ENCODE measurements around the gene AUP1.
A peak's percentile ranks its signal among the peaks of the same experiment; 100 is the strongest.

Gene AUP1

DNA sequence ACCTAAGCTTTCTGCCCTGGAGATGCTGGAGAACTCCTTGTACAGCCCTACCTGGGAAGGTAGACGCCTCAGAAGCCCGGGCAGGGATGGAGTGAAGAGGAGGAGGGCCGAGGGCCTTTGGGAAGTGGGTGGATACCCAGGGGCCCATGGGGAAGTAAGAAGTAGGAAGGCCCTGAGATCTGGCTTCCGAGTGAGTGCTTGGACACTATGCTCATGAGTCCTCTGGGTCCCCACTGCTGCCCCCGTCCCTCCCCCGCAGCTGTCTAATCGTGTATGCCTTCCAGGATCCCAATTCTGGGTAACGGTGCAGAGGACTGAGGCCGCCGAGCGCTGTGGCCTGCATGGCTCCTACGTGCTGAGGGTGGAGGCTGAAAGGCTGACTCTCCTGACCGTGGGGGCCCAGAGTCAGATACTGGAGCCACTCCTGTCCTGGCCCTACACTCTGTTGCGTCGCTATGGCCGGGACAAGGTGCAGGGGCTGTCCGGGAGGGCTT, 26.2 kb upstream of the AUP1 start:
- TF ChIP-seq, protein P1, sequence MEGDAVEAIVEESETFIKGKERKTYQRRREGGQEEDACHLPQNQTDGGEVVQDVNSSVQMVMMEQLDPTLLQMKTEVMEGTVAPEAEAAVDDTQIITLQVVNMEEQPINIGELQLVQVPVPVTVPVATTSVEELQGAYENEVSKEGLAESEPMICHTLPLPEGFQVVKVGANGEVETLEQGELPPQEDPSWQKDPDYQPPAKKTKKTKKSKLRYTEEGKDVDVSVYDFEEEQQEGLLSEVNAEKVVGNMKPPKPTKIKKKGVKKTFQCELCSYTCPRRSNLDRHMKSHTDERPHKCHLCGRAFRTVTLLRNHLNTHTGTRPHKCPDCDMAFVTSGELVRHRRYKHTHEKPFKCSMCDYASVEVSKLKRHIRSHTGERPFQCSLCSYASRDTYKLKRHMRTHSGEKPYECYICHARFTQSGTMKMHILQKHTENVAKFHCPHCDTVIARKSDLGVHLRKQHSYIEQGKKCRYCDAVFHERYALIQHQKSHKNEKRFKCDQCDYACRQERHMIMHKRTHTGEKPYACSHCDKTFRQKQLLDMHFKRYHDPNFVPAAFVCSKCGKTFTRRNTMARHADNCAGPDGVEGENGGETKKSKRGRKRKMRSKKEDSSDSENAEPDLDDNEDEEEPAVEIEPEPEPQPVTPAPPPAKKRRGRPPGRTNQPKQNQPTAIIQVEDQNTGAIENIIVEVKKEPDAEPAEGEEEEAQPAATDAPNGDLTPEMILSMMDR (conservative IDR thresholded peaks at IDR 0.05; ENCODE audit: low read depth, low read length) = no peak
- Histone ChIP-seq H3K79me2 (ENCODE audit: insufficient read depth, low read depth) (no peaks in the 10 kb centered on the region), H4K20me1 (ENCODE audit: insufficient read depth) (no peaks in the 10 kb centered on the region), H3K36me3 (ENCODE audit: insufficient read depth) (no peaks in the 10 kb centered on the region), H3K4me2 (peak overlapping the region; percentile 58), H3K27ac (no peak overlapping the region), H3K9ac (no peak overlapping the region; the same call in 1 of the 2 replicates), H3K4me3 (IDR thresholded peaks at IDR 0.05; ENCODE audit: insufficient read depth, low read depth, low read length) (no peak overlapping the region), H3K27me3 (ENCODE audit: insufficient read depth, low read depth) (peaks cover 3% of the 10 kb centered on the region; the same call in 1 of the 2 replicates), H3K4me1 (ENCODE audit: low read depth, poor library complexity, severe bottlenecking) (peaks cover 13% of the 10 kb centered on the region), H2AFZ (ENCODE audit: low read depth) (no peak overlapping the region)

DNA sequence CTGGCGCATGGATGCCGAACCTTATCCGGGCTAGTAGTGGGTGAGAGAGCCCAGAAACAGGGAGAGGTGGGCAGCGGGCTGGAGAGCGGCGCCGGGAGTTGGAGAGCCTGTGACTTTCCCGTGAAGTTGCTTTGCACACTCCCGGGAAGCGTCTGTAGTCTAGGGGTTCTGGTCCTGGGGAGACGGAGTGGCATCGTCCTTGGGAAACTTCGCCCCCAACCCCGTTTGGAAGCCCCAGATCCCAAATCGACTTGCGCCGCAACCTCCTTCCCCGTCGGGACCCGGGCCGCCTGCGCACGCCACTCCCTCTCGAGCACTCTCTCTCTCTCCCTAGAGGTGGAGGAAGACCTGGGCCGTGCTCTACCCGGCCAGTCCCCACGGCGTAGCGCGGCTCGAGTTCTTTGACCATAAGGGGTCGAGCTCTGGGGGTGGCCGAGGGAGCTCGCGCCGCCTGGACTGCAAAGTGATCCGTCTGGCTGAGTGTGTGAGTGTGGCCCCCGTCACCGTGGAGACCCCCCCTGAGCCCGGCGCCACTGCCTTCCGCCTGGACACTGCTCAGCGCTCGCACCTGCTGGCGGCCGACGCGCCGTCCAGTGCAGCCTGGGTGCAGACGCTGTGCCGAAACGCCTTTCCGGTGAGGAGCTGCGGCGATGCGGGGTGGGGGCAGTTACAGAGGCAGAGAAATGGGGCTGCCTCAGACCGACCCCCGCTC, 25.5 kb upstream of the AUP1 start:
- Histone ChIP-seq H3K27ac (peak overlapping the region; percentile 79), H3K9ac (peak overlapping the region; percentile 96), H3K79me2 (ENCODE audit: insufficient read depth, low read depth) (no peaks in the 10 kb centered on the region), H3K4me1 (ENCODE audit: low read depth, poor library complexity, severe bottlenecking) (peaks cover 13% of the 10 kb centered on the region), H2AFZ (ENCODE audit: low read depth) (peak overlapping the region; percentile 98), H4K20me1 (ENCODE audit: insufficient read depth) (no peaks in the 10 kb centered on the region), H3K4me2 (peak overlapping the region; percentile 58), H3K27me3 (ENCODE audit: insufficient read depth, low read depth) (peaks cover 3% of the 10 kb centered on the region; the same call in 1 of the 2 replicates), H3K4me3 (IDR thresholded peaks at IDR 0.05; ENCODE audit: insufficient read depth, low read depth, low read length) (peak overlapping the region; percentile 95), H3K36me3 (ENCODE audit: insufficient read depth) (no peaks in the 10 kb centered on the region)
- TF ChIP-seq, protein P1 (conservative IDR thresholded peaks at IDR 0.05; ENCODE audit: low read depth, low read length) = no peak

DNA sequence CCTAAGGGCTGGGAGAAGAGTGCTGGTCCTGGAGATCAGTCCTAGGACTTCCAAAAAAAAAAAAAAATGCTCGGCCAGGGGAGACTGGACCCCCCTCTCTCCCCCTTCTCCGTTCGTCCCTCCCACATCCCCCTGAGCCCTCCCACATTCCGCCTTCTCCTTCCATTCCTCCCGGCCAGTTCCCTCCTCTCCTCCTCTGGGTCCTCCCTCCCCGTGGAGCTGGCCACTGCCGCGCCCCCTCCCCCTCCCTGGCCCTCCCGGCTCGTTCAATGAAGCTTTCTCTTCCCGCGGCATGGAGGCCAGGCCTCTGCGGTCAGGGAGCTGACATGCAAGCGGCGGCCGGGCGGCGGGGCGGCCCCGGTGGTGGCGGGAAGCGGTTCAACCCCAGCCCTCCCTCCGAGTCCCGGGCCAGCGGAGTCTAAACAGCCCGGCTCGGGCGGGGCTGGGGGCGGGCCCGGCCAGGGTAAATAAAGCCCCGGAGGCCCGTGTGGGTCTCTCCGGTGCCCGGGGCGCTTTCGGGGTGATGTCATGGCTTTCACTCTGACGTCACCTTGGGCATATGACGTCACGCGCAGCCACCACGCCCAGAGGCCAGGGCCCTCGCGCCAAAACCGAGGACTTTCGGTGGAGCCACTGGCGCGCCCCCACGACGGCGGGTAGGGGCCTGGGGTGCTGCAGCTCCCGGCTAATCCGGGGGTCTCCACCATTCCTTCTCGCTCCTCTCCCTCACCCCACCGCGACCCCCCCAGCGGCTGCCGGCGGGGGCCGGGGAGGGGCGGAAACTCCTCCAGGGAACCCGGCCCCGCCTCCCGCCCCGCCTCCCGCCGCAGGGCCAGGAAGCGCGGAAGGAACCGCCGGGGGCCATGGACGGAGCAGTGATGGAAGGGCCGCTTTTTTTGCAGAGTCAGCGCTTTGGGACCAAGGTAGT, 24.6 kb upstream of the AUP1 start, which contains the start of the genes DOK1 and LOXL3:
Gene DOK1 (plus strand): TSS at position 829 of the 928 bp plus-strand sequence. CDS start 35 bp downstream, at position 864.
Gene LOXL3 (minus strand): TSS at position 51 of the 928 bp plus-strand sequence. CDS start 1,308 bp downstream, outside the sequence.
- H2AFZ ChIP-seq (ENCODE audit: low read depth) = peak within 1 kb of the TSS; percentile 98
- no peaks in the 10 kb centered on the region for H3K79me2 ChIP-seq (ENCODE audit: insufficient read depth, low read depth)
- peaks cover 3% of the 10 kb centered on the region; the same call in 1 of the 2 replicates for H3K27me3 ChIP-seq (ENCODE audit: insufficient read depth, low read depth)
- peak within 1 kb of the TSS; percentile 79 for H3K27ac ChIP-seq
- H3K36me3 ChIP-seq (ENCODE audit: insufficient read depth) = no peaks in the 10 kb centered on the region
- no peaks in the 10 kb centered on the region for H4K20me1 ChIP-seq (ENCODE audit: insufficient read depth)
- TF ChIP-seq, protein P1 (conservative IDR thresholded peaks at IDR 0.05; ENCODE audit: low read depth, low read length) = no peak
- H3K4me2 ChIP-seq = peak within 1 kb of the TSS; percentile 93
- peak within 1 kb of the TSS; percentile 95 for H3K4me3 ChIP-seq (IDR thresholded peaks at IDR 0.05; ENCODE audit: insufficient read depth, low read depth, low read length)
- peaks cover 13% of the 10 kb centered on the region for H3K4me1 ChIP-seq (ENCODE audit: low read depth, poor library complexity, severe bottlenecking)
- peak within 1 kb of the TSS; percentile 96 for H3K9ac ChIP-seq
